NCI-H524 treated with DMSO at 0.1 percent for 48 hours (cell line): ENCODE measurements around the gene LRRK1.

Source experiments
- DNase-seq: peaks from one replicate; lab custom pipeline; 2025; lab: John Stamatoyannopoulos, UW

The LRRK1 gene

GRCh38 chr15:101044625-101045235 is 125.6 kb downstream of the LRRK1 start:
- DNase-seq = no peak

- no peak for DNase-seq
Observed at GRCh38 chr15:101045236-101045646, 126.1 kb downstream of the LRRK1 start.

GRCh38 chr15:101045835-101046691 is 126.9 kb downstream of the LRRK1 start:
- DNase-seq = no peak

GRCh38 chr15:101046826-101047225 is 127.7 kb downstream of the LRRK1 start:
- DNase-seq = no peak

- DNase-seq = no peak
Observed at GRCh38 chr15:101047301-101047781, 128.2 kb downstream of the LRRK1 start.

- DNase-seq = no peak
Observed at GRCh38 chr15:101048176-101048575, 129.0 kb downstream of the LRRK1 start.

GRCh38 chr15:101048581-101049030 is 129.4 kb downstream of the LRRK1 start:
- DNase-seq = no peak

- no peak for DNase-seq
Observed at GRCh38 chr15:101049282-101049681, 130.1 kb downstream of the LRRK1 start.

GRCh38 chr15:101049856-101050622 is 130.9 kb downstream of the LRRK1 start:
- DNase-seq = no peak

GRCh38 chr15:101050623-101051290 is 131.6 kb downstream of the LRRK1 start:
- DNase-seq = no peak

GRCh38 chr15:101051291-101052030 is 132.3 kb downstream of the LRRK1 start:
- no peak for DNase-seq

GRCh38 chr15:101052031-101052620 is 133.0 kb downstream of the LRRK1 start:
- DNase-seq = no peak

- DNase-seq = no peak
Observed at GRCh38 chr15:101052681-101053121, 133.5 kb downstream of the LRRK1 start.

- DNase-seq = no peak
Observed at GRCh38 chr15:101053261-101053660, 134.1 kb downstream of the LRRK1 start.

- DNase-seq = no peak
Observed at GRCh38 chr15:101054116-101054515, 135.0 kb downstream of the LRRK1 start.

- no peak for DNase-seq
Observed at GRCh38 chr15:101054991-101055390, 135.8 kb downstream of the LRRK1 start.

GRCh38 chr15:101055411-101055810 is 136.3 kb downstream of the LRRK1 start:
- no peak for DNase-seq

GRCh38 chr15:101056366-101057334 is 137.5 kb downstream of the LRRK1 start:
- DNase-seq = no peak

- DNase-seq = no peak
Observed at GRCh38 chr15:101057841-101058407, 138.8 kb downstream of the LRRK1 start.
